Measurements from ENCODE around the gene LIMA1.

Gene LIMA1

DNA sequence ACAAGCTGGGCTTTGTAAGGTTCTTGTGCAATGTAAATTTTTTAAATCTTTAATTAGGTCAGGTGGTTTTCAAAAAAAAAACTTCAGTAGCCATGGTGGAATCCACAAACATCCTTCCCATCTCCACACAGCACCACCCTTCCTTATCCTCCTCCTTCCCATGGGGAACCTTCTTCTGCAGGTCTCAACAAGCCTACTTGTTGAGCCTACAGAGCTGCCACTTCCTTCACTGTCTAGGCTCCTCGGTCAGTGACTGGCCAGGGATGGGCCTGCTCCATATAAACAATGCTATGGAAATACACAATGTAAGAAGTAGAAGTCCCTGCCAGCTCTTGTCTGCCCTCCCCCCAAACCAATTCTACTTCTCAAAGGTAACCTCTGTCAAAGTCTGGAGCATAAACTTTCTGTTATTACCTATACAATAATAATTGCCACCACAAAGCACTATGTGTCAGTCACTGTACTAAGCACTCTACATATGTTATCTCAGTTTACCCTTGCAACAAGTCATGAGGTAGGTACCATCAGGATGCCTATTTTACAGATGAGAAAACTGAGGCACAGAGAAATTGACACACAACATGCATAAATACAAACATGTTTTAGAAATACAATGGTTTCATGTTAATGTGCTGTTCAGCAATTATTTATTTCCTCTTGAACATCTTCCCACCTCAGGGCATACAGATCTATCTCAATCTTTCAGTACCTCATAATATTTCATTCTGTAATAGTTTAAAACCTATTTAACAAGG is 17.4 kb downstream of the LIMA1 start:
- no peaks in the 10 kb centered on the region for H3K9me2 ChIP-seq (replicated peaks; ENCODE audit: insufficient read depth, low read length)
- H3K9me3 ChIP-seq (ENCODE audit: insufficient read depth, low read length), result no peaks in the 10 kb centered on the region
- H2AFZ ChIP-seq (ENCODE audit: low read depth, low read length, severe bottlenecking), result no peak overlapping the region
- H4K20me1 ChIP-seq (ENCODE audit: low read depth, low read length), result no peaks in the 10 kb centered on the region
- H3K4me2 ChIP-seq (ENCODE audit: low read depth, low read length, poor library complexity, severe bottlenecking), result no peak overlapping the region
- H3K9ac ChIP-seq (ENCODE audit: low read length), result no peak overlapping the region
- no peak overlapping the region for H3K27ac ChIP-seq (ENCODE audit: low read depth, low read length)
- no peak overlapping the region for H3K4me3 ChIP-seq (ENCODE audit: insufficient read depth, low read length, poor library complexity, severe bottlenecking)
- no peaks in the 10 kb centered on the region for H3K36me3 ChIP-seq (ENCODE audit: low read length)
- TF ChIP-seq CTCF (IDR thresholded peaks at IDR 0.05; ENCODE audit: insufficient read depth, low read length, poor library complexity, severe bottlenecking) (no peak), EZH2phosphoT487 (conservative IDR thresholded peaks at IDR 0.05; ENCODE audit: low read length) (no peak)
- no peaks in the 10 kb centered on the region for H3F3A ChIP-seq (ENCODE audit: insufficient read depth)
- H3K27me3 ChIP-seq (ENCODE audit: low read length), result no peaks in the 10 kb centered on the region
- H3K79me2 ChIP-seq (ENCODE audit: insufficient read depth, low read length), result no peaks in the 10 kb centered on the region

DNA sequence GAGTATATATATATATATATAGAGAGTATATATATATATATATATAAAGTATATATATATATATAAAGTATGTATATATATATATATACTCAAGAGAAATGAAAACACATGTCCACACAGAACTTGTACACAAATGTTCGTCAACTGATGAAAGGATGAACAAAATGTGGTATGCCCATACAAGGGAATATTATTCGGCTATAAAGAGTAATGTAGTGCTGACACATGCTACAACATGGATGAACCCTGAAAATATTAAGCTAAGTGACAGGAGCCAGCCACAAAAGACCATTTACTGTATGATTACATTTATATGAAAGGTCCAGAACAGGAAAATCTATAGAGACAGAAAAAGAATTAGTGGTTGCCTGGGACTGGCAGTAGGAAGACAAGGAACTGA is 19.5 kb downstream of the LIMA1 start:
- Histone ChIP-seq H3K27ac (ENCODE audit: low read depth, low read length) (no peak overlapping the region), H3K36me3 (ENCODE audit: low read length) (no peaks in the 10 kb centered on the region), H3K79me2 (ENCODE audit: insufficient read depth, low read length) (no peaks in the 10 kb centered on the region), H3K9me3 (ENCODE audit: insufficient read depth, low read length) (no peaks in the 10 kb centered on the region), H3K9me2 (replicated peaks; ENCODE audit: insufficient read depth, low read length) (no peaks in the 10 kb centered on the region), H3K4me2 (ENCODE audit: low read depth, low read length, poor library complexity, severe bottlenecking) (no peak overlapping the region), H4K20me1 (ENCODE audit: low read depth, low read length) (no peaks in the 10 kb centered on the region), H3K4me3 (ENCODE audit: insufficient read depth, low read length, poor library complexity, severe bottlenecking) (no peak overlapping the region), H2AFZ (ENCODE audit: low read depth, low read length, severe bottlenecking) (no peak overlapping the region), H3K9ac (ENCODE audit: low read length) (no peak overlapping the region), H3F3A (ENCODE audit: insufficient read depth) (no peaks in the 10 kb centered on the region), H3K27me3 (ENCODE audit: low read length) (no peaks in the 10 kb centered on the region)
- TF ChIP-seq EZH2phosphoT487 (conservative IDR thresholded peaks at IDR 0.05; ENCODE audit: low read length), result no peak
- no peak for TF ChIP-seq CTCF (IDR thresholded peaks at IDR 0.05; ENCODE audit: insufficient read depth, low read length, poor library complexity, severe bottlenecking)

- H3K27me3 ChIP-seq (ENCODE audit: low read length), result no peaks in the 10 kb centered on the region
- H2AFZ ChIP-seq (ENCODE audit: low read depth, low read length, severe bottlenecking), result no peak overlapping the region
- H4K20me1 ChIP-seq (ENCODE audit: low read depth, low read length), result no peaks in the 10 kb centered on the region
- H3K4me2 ChIP-seq (ENCODE audit: low read depth, low read length, poor library complexity, severe bottlenecking), result no peak overlapping the region
- no peaks in the 10 kb centered on the region for H3K36me3 ChIP-seq (ENCODE audit: low read length)
- TF ChIP-seq EZH2phosphoT487 (conservative IDR thresholded peaks at IDR 0.05; ENCODE audit: low read length), result no peak
- no peak for TF ChIP-seq CTCF (IDR thresholded peaks at IDR 0.05; ENCODE audit: insufficient read depth, low read length, poor library complexity, severe bottlenecking)
- H3K4me3 ChIP-seq (ENCODE audit: insufficient read depth, low read length, poor library complexity, severe bottlenecking), result no peak overlapping the region
- no peaks in the 10 kb centered on the region for H3K9me2 ChIP-seq (replicated peaks; ENCODE audit: insufficient read depth, low read length)
- H3K9me3 ChIP-seq (ENCODE audit: insufficient read depth, low read length), result no peaks in the 10 kb centered on the region
- no peak overlapping the region for H3K27ac ChIP-seq (ENCODE audit: low read depth, low read length)
- H3F3A ChIP-seq (ENCODE audit: insufficient read depth), result no peaks in the 10 kb centered on the region
- no peak overlapping the region for H3K9ac ChIP-seq (ENCODE audit: low read length)
- H3K79me2 ChIP-seq (ENCODE audit: insufficient read depth, low read length), result no peaks in the 10 kb centered on the region
These were observed 21.7 kb downstream of the LIMA1 start for GRCh38 chr12:50261654-50262053.
